Renal cortex interstitium (tissue), 11 donors: ENCODE data around the gene BSPRY. TPM values are rescaled to one million over a fixed set of nuclear protein-coding genes. Genes with fewer than 3 reads are reported as not detected.

Experiments used
- DNase-seq, 11 donors: peaks; one replicate each; pipeline ENCODE4 v3.0.0-alpha.2; 2013; ENCODE audit warnings: low read depth in 9 of 11, low spot score in 4 of 11; ENCODE audit errors: extremely low read depth in 1 of 11
- polyA plus RNA-seq, 3 donors: library from polyadenylated mRNA; unstranded; fragments of 120-200 nt; gene quantifications; one replicate each; pipeline ENCODE4 v1.2.1, GENCODE V29; 2013; ENCODE audit not compliant: insufficient read length in 3 of 3

The BSPRY gene
- polyA plus RNA-seq, 3 donors, result 8.0 to 9.9 (median 8.8) TPM

- DNase-seq, result no peak
These were observed 60.1 kb downstream of the BSPRY start for GRCh38 chr9:113409481-113409880.

- no peak for DNase-seq
These were observed 60.5 kb downstream of the BSPRY start for GRCh38 chr9:113409883-113410206.

DNA sequence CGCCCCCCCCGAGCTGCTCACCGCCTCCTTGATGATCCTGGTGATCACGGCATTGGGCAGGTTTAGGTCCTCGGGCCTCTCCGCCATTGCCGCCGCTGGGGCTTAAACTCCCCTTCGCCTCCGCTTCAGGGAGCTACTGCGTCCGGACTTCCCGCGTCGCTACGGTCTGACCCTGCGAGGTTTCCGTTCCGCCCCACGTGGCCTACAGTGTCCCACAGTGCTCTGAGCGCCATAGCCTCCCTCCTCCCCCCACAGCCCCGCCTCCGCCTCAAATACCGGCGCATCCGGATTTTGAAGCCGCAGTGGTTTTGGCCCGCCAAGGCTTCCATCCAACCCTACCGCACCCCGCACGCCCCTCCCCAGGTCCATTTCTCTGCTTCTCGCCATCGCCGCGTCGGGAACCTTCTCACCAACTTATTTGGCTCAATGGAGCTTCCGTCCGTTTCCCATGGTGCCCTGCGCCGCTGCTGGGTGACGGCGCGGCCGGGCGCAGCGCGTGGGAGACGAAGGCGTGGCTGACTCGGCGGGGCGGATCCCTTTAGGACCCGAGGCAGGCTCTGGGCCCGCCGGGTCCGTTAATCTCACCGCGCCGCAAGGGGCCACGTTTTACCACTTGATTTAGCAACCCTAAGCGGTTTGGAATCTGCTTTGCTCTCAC lies 61.0 kb downstream of the BSPRY start, which contains the start of the genes C9orf43 and POLE3:
Gene C9orf43 (plus strand): TSS at position 541 of the 658 bp plus-strand sequence. CDS start 2,747 bp downstream, outside the sequence.
Gene POLE3 (minus strand): TSS at position 469 of the 658 bp plus-strand sequence. CDS start 382 bp downstream, at position 87.
- DNase-seq, result peak; percentile 86 to 98 (median 95)

DNA sequence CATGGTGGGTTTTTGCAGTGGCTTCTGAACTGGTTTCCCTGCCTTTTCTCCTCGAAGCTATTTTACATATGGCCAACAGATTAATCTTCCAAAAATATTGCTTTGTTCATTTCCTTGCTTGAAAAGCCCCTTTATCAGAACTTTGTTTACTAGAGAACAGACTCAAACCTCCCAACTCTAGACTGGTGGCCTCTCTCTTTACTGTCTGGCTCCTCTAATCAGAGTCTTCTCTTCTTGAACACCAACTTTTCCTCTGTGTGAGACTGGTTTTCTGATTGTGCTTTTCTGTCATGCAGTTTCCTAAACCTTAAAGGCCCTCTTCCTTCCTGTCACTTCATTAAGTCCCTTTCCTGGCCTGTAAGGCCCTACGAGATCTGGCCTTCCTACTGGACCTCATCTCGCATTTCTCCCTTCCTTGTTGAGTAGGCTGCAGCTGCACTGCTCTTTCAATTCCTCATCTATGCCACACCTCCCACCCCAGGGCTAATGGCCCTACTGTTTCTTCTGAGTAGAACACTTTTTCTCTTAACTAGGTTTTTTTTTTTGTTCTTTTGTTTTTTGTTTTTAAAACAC lies 66.9 kb downstream of the BSPRY start:
- no peak for DNase-seq

DNA sequence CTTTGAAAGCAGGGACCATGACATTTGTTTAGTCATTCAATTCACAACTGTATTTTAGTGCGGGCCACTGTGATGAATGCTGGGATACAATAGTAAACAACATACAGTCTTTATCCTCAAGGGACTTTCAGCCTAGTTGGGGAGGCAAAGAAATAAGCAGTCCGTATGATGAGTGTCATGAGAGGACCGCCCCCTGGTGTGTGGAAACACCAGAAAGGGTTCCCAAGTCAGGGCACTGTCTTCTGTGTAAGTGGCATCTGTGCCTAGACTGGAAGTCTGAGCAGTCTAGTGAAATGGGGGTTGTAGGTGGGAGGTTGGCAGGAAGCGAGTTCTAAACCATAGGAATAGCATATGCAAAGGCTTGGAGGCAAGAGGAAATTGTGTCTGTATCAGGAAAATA lies 68.0 kb downstream of the BSPRY start:
- no peak for DNase-seq

Other genes with a start within 250 kb of the BSPRY start
- 1 to 10 TPM; 3.0 to 3.8 (median 3.0) TPM for gene SLC31A2, start 198.5 kb upstream of the BSPRY start, polyA plus RNA-seq
- gene FKBP15, start 128.3 kb upstream of the BSPRY start, polyA plus RNA-seq, result 10 to 100 TPM; 28.4 to 33.4 (median 30.2) TPM
- gene SLC31A1, start 128.0 kb upstream of the BSPRY start, polyA plus RNA-seq, result 10 to 100 TPM; 25.0 to 29.0 (median 25.2) TPM
- gene CDC26, start 74.0 kb upstream of the BSPRY start, polyA plus RNA-seq, result 10 to 100 TPM; 34.3 to 46.4 (median 42.0) TPM
- 10 to 100 TPM; 36.7 to 43.4 (median 37.7) TPM for gene PRPF4, start 73.9 kb upstream of the BSPRY start, polyA plus RNA-seq
- 10 to 100 TPM in 1 of 3 donors, 1 to 10 TPM in 2; 4.6 to 10.7 (median 6.0) TPM for gene RNF183, start 46.2 kb upstream of the BSPRY start, polyA plus RNA-seq
- gene WDR31, start 9.3 kb upstream of the BSPRY start, polyA plus RNA-seq, result 1 to 10 TPM; 6.5 to 7.9 (median 7.7) TPM
- 10 to 100 TPM; 27.1 to 51.5 (median 38.3) TPM for gene HDHD3, start 27.4 kb downstream of the BSPRY start, polyA plus RNA-seq
- gene ALAD, start 51.7 kb downstream of the BSPRY start, polyA plus RNA-seq, result 10 to 100 TPM; 37.2 to 46.1 (median 41.7) TPM
- 10 to 100 TPM; 58.7 to 72.4 (median 66.4) TPM for gene POLE3, start 61.1 kb downstream of the BSPRY start, polyA plus RNA-seq
- gene C9orf43, start 61.2 kb downstream of the BSPRY start, polyA plus RNA-seq, result 1 to 10 TPM in 1 of 3 donors, under 1 TPM in 2; 0.73 to 1.1 (median 0.82) TPM
- 10 to 100 TPM; 41.4 to 49.8 (median 45.1) TPM for gene RGS3, start 114.2 kb downstream of the BSPRY start, polyA plus RNA-seq